Measurements from ENCODE around the gene S100A10.

DNA sequence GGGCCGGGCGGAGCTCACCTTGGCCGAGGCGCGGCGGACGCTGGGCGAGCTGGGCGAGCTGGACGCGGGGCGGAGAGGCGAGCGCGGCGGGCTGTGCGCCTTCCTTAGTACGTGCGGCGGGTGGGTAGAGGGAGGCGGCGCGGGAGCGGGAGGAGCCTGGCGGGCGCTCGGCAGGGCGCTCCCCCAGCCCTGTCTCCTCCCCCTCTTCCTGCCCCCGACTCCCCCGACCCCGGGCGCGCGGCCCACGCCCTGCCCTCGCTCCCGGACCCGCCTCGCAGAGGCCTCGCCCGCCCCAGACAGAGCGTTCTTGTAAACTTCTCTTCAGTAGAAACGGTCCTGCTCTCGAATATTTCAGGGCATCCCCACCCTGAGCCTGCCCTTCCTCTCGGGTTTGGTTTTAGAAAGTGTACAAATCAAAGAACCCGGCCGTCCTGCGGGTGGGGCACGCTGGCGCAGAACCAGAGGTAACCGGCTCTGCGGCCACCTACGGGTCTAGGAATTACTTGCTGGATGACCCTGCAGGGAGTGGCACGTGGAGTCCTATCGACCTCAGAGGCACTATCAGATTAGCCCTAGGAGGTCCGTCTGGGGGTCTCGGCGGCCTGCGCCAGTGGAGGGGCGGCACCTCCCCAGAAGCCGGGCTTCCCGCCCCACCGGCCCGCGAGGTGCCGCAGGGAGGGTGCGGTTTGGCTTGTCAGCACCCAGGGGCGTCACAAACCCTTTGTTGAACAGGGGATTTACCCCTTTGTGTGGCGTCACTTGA, at the start of gene S100A10:
- no peak for TF ChIP-seq MXD4 (CRISPR knock-in tag; IDR thresholded peaks at IDR 0.05; ENCODE audit: borderline replicate concordance)
- TF ChIP-seq RELA (CRISPR knock-in tag; IDR thresholded peaks at IDR 0.05; ENCODE audit: borderline replicate concordance), result no peak
- TF ChIP-seq FOXK1 (CRISPR knock-in tag; IDR thresholded peaks at IDR 0.05), result no peak
- no peak for TF ChIP-seq CBFB (CRISPR knock-in tag; IDR thresholded peaks at IDR 0.05; ENCODE audit: low read depth)
- no peak for TF ChIP-seq ELF4 (CRISPR knock-in tag; IDR thresholded peaks at IDR 0.05; ENCODE audit: low read depth)

Data from WTC11 (cell line).